Naive thymus-derived CD4-positive, alpha-beta T cell (primary cell): Measurements from ENCODE around the gene DTNB. TPM values are rescaled to one million over a fixed set of nuclear protein-coding genes. Genes with fewer than 3 reads are reported as not detected.
"Not testable (repeated sequence)": the region's sequence is repeated elsewhere in the genome, so short reads cannot be mapped to it uniquely, and the experiment has no call there.

Experiments used
- ATAC-seq: fragments of 150-1000 bp; cut with Tn5 transposase; 2 replicates; pipeline ENCODE4 v1.10.0; 2021; ENCODE audit warnings: mild to moderate bottlenecking, moderate library complexity
- CTCF ChIA-PET: fragments of 350-600 bp; sonication (Branson Sonifier 250); formaldehyde crosslinking; loops from one replicate; lab custom pipeline; 2021; ENCODE audit warnings: antibody characterized with exemption; lab: Charles Lee
- POLR2A ChIA-PET: fragments of 350-600 bp; sonication (Branson Sonifier 250); formaldehyde crosslinking; loops from one replicate; lab custom pipeline; 2021; ENCODE audit warnings: antibody characterized with exemption, inconsistent platforms; lab: Charles Lee
- DNase-seq, 9 donors: peaks; one replicate each; pipeline versions ENCODE4 v3.0.0 to v3.0.0-alpha.2; 2020 to 2022; ENCODE audit warnings: mixed read lengths in 1 of 9
- H3K27ac ChIP-seq: one replicate; pipeline ENCODE4 v1.7.0; 2013; ENCODE audit warnings: mild to moderate bottlenecking, low read depth, low read length, moderate library complexity
- H3K27me3 ChIP-seq, 2 donors: one replicate each; pipeline ENCODE4 v1.7.0; 2013; ENCODE audit warnings: low read length in 2 of 2, mild to moderate bottlenecking in 2 of 2, moderate library complexity in 2 of 2; ENCODE audit not compliant: control insufficient read depth in 2 of 2, insufficient read depth in 2 of 2
- H3K36me3 ChIP-seq, 3 experiments: 1 replicate in 2 of 3; 2 replicates in 1 of 3; pipeline ENCODE4 v1.7.0; 2013; ENCODE audit warnings: low read length in 3 of 3, mild to moderate bottlenecking in 3 of 3, moderate library complexity in 1 of 3; ENCODE audit not compliant: insufficient read depth in 3 of 3, control insufficient read depth in 2 of 3
- H3K4me1 ChIP-seq, 2 donors: one replicate each; pipeline ENCODE4 v1.7.0; 2013; ENCODE audit warnings: low read length in 2 of 2, mild to moderate bottlenecking in 2 of 2, moderate library complexity in 1 of 2; ENCODE audit not compliant: control insufficient read depth in 2 of 2, insufficient read depth in 2 of 2
- H3K4me3 ChIP-seq: 2 replicates; pipeline ENCODE4 v1.7.0; 2013; ENCODE audit warnings: mild to moderate bottlenecking, low read length
- H3K9me3 ChIP-seq, 3 experiments: 1 replicate in 2 of 3; 2 replicates in 1 of 3; pipeline ENCODE4 v1.7.0; 2013; ENCODE audit warnings: low read length in 3 of 3; ENCODE audit not compliant: control insufficient read depth in 2 of 3
- H3K27ac Mint-ChIP-seq, 9 donors: one replicate each; pipeline ENCODE4 v1.8.0; 2020 to 2022; ENCODE audit warnings: mixed read lengths in 9 of 9, mild to moderate bottlenecking in 8 of 9, moderate library complexity in 5 of 9, inconsistent platforms in 2 of 9
- H3K27me3 Mint-ChIP-seq, 5 donors: one replicate each; pipeline ENCODE4 v1.8.0; 2021 to 2022; ENCODE audit warnings: mixed read lengths in 5 of 5, mild to moderate bottlenecking in 1 of 5
- H3K36me3 Mint-ChIP-seq, 5 donors: one replicate each; pipeline ENCODE4 v1.8.0; 2020 to 2022; ENCODE audit warnings: mixed read lengths in 5 of 5, mild to moderate bottlenecking in 3 of 5, inconsistent platforms in 1 of 5
- H3K4me1 Mint-ChIP-seq, 7 donors: one replicate each; pipeline ENCODE4 v1.8.0; 2020 to 2022; ENCODE audit warnings: mixed read lengths in 7 of 7, mild to moderate bottlenecking in 3 of 7, inconsistent platforms in 1 of 7
- H3K4me3 Mint-ChIP-seq, 10 donors: one replicate each; pipeline ENCODE4 v1.8.0; 2020 to 2022; ENCODE audit warnings: mild to moderate bottlenecking in 10 of 10, mixed read lengths in 10 of 10, moderate library complexity in 6 of 10, inconsistent platforms in 2 of 10
- H3K9me3 Mint-ChIP-seq, 11 donors: one replicate each; pipeline ENCODE4 v1.8.0; 2020 to 2022; ENCODE audit warnings: mixed read lengths in 11 of 11, mild to moderate bottlenecking in 4 of 11, inconsistent platforms in 1 of 11, moderate library complexity in 1 of 11
- intact Hi-C, 2 donors: fragments of 100-400 bp; cut with micrococcal nuclease; formaldehyde crosslinking; loops; one replicate each; pipeline ENCODE4 v1.15.1; 2023
- polyA plus RNA-seq, 2 donors: library from polyadenylated mRNA; unstranded; fragments of 300-500 nt; fragmentation: Illumina TruSeq; gene quantifications; one replicate each; pipeline ENCODE4 v1.2.3, GENCODE V29; 2021
- total RNA-seq, 6 experiments: library from RNA in 5 of 6; stranded (reverse) in 5 of 6; gene quantifications; 1 replicate in 5 of 6; 2 replicates in 1 of 6; pipeline ENCODE4 v1.2.3 and lab custom pipeline; 2021 to 2026

Gene DTNB
- total and polyA plus RNA-seq, 7 experiments from 2014 or later: 17.0 to 56.2 (median 33.1) TPM

DNA sequence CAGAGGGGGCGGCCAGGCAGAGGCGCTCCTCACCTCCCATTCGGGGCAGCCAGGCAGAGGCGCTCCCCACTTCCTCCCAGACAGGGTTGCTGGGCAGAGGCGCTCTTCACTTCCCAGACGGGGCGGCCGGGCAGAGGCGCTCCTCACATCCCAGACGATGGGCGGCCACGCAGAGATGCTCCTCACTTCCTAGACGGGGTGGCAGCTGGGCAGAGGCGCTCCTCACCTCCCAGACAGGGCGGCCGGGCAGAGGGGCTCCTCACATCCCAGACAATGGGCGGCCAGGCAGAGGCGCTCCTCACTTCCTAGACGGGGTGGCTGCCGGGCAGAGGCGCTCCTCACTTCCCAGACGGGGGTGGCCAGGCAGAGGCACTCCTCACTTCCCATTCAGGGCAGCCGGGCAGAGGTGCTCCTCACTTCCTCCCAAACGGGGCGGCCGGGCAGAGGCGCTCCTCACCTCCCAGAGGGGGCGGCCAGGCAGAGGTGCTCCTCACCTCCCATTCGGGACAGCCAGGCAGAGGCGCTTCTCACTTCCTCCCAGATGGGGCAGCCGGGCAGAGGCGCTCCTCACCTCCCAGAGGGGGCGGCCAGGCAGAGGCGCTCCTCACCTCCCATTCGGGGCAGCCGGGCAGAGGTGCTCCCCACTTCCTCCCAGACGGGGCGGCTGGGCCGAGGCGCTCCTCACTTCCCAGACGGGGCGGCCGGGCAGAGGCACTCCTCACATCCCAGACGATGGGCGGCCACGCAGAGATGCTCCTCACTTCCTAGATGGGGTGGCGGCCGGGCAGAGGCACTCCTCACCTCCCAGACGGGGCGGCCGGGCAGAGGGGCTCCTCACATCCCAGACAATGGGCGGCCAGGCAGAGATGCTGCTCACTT is 137.7 kb downstream of the DTNB start:
- DNase-seq, H3K4me1 ChIP-seq, ATAC-seq, H3K4me3 Mint-ChIP-seq, H3K27ac Mint-ChIP-seq, H3K27me3 Mint-ChIP-seq, intact Hi-C loops, H3K9me3 ChIP-seq, H3K36me3 ChIP-seq, H3K4me3 ChIP-seq, H3K27me3 ChIP-seq, CTCF ChIA-PET, POLR2A ChIA-PET, H3K9me3 Mint-ChIP-seq, H3K27ac ChIP-seq: not testable (repeated sequence)
- H3K36me3 Mint-ChIP-seq: peaks cover 0 to 21% (median 12%) of the 10 kb centered on the region in 5 donors
- H3K4me1 Mint-ChIP-seq: peaks cover 0 to 10% (median 5%) of the 10 kb centered on the region in 7 donors

DNA sequence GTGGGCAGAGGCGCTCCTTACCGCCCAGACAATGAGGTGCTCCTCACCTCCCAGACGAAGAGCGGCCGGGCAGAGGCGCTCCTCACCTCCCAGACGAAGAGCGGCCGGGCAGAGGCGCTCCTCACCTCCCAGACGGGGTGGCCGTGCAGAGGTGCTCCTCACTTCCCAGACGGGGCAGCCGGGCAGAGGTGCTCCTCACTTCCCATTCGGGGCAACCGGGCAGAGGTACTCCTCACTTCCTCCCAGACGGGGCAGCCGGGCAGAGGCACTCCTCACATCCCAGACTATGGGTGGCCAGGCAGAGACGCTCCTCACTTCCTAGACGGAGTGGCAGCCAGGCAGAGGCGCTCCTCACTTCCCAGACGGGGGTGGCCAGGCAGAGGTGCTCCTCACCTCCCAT is 138.4 kb downstream of the DTNB start:
- not testable (repeated sequence) for H3K27ac Mint-ChIP-seq, ATAC-seq

DNA sequence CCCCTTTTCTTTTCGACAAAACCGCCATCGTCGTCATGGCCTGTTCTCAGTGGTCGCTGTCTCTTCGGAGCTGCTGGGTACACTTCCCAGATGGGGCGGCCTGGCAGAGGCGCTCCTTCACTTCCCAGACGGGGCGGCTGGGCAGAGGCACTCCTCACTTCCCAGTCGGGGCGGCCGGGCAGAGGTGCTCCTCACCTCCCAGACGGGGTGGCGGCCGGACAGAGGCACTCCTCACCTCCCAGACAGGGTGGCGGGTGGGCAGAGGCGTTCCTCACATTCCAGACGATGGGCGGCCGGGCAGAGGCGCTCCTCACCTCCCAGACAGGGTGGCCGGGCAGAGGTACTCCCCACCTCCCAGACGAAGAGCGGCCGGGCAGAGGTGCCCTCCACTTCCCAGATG is 138.9 kb downstream of the DTNB start:
- H3K4me1 ChIP-seq: no peaks in the 10 kb centered on the region
- H3K36me3 ChIP-seq: peaks cover 0 to 6% (median 0%) of the 10 kb centered on the region in 3 experiments
- POLR2A ChIA-PET: no interaction called here
- CTCF ChIA-PET: no interaction called here
- no peak overlapping the region for H3K27ac ChIP-seq
- DNase-seq: no peak
- peaks cover 0 to 25% (median 16%) of the 10 kb centered on the region in 5 donors for H3K36me3 Mint-ChIP-seq
- H3K27me3 Mint-ChIP-seq: no peaks in the 10 kb centered on the region
- no peak for ATAC-seq
- H3K4me3 ChIP-seq: no peak overlapping the region
- no peaks in the 10 kb centered on the region for H3K9me3 Mint-ChIP-seq
- no peak overlapping the region for H3K4me3 Mint-ChIP-seq
- no peaks in the 10 kb centered on the region for H3K9me3 ChIP-seq
- intact Hi-C loops: no loop called here
- H3K4me1 Mint-ChIP-seq: peaks cover 0 to 10% (median 5%) of the 10 kb centered on the region in 7 donors
- H3K27me3 ChIP-seq: no peaks in the 10 kb centered on the region
- no peak overlapping the region for H3K27ac Mint-ChIP-seq

More for the DNA sequence above, 138.4 kb downstream of the DTNB start:
- CTCF ChIA-PET, H3K4me3 Mint-ChIP-seq, H3K36me3 ChIP-seq, intact Hi-C loops, DNase-seq, H3K27me3 Mint-ChIP-seq, H3K9me3 Mint-ChIP-seq, H3K4me1 ChIP-seq, H3K9me3 ChIP-seq, H3K4me3 ChIP-seq, H3K27ac ChIP-seq, H3K27me3 ChIP-seq, POLR2A ChIA-PET: not testable (repeated sequence)
- Mint-ChIP-seq H3K36me3 (peaks cover 0 to 21% (median 12%) of the 10 kb centered on the region in 5 donors), H3K4me1 (peaks cover 0 to 10% (median 5%) of the 10 kb centered on the region in 7 donors)

DNA sequence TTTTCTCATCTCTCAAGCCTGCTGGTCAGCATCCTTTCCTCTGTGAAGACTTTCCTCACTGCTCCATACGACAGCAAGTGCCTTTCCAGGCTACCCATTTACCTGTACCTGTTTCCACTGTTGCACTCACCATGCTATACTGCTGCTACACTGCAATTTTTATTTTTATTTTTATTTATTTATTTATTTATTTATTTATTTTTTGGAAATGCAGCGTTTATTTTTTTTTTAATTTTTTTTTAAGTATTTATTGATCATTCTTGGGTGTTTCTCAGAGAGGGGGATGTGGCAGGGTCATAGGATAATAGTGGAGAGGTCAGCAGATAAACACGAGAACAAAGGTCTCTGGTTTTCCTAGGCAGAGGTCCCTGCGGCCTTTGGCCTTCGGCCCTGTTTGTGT is 139.6 kb downstream of the DTNB start:
- POLR2A ChIA-PET, H3K27ac ChIP-seq, ATAC-seq, H3K9me3 Mint-ChIP-seq, H3K36me3 ChIP-seq, H3K27me3 ChIP-seq, CTCF ChIA-PET, DNase-seq, H3K4me1 ChIP-seq, H3K4me3 Mint-ChIP-seq, intact Hi-C loops, H3K9me3 ChIP-seq, H3K4me3 ChIP-seq, H3K27ac Mint-ChIP-seq, H3K27me3 Mint-ChIP-seq: not testable (repeated sequence)
- peaks cover 0 to 31% (median 23%) of the 10 kb centered on the region in 5 donors for H3K36me3 Mint-ChIP-seq
- peaks cover 0 to 10% (median 5%) of the 10 kb centered on the region in 7 donors for H3K4me1 Mint-ChIP-seq

DNA sequence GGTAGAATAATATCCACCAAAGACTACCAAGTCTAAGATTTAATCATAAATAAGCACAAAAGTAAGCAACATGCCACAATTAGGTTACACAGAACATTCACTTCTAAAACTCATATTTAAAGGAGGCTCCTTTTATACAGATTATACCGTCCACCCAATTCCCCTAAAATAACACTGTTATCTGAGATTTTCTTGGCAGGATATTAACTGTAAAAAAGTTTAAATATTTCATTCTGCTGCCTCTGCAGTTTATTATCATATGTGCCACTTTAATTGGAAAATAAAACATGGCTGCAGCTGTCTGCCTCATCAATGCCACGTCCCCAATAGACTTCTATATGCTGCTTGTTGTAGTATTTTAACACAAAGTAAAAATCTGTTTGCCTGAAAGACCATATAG is 140.9 kb downstream of the DTNB start:
- intact Hi-C loops: no loop called here
- Histone ChIP-seq H3K4me3 (no peak overlapping the region), H3K27me3 (no peaks in the 10 kb centered on the region), H3K36me3 (peaks cover 0 to 6% (median 0%) of the 10 kb centered on the region in 3 experiments), H3K4me1 (no peaks in the 10 kb centered on the region), H3K27ac (no peak overlapping the region), H3K9me3 (no peaks in the 10 kb centered on the region)
- Mint-ChIP-seq H3K4me1 (peaks cover 0 to 10% (median 5%) of the 10 kb centered on the region in 7 donors), H3K27ac (no peak overlapping the region), H3K27me3 (no peaks in the 10 kb centered on the region), H3K9me3 (no peaks in the 10 kb centered on the region), H3K36me3 (peaks cover 0 to 38% (median 25%) of the 10 kb centered on the region in 5 donors), H3K4me3 (no peak overlapping the region)
- ChIA-PET POLR2A (no interaction called here), CTCF (no interaction called here)
- DNase-seq: no peak
- no peak for ATAC-seq

DNA sequence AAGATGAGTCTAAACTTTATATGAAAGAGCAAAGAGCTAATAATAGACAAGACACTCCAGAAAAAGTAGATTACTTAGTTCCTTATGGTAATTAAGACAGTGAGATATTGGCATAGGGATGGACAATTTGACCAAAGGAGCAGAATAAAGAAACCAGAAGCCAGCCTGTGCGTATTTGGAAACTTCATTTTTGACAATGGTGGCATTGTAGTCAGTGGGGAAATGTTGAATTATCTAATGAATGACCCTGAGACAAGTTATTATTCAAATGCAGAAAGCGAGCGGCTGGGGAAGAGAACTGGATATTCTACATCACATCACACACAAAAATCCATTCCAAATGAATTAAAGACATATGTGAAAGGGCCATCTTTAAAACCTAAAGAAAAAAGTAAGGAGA is 144.3 kb downstream of the DTNB start:
- Histone ChIP-seq H3K27ac (no peak overlapping the region), H3K9me3 (no peaks in the 10 kb centered on the region), H3K27me3 (no peaks in the 10 kb centered on the region), H3K4me1 (no peaks in the 10 kb centered on the region), H3K4me3 (no peak overlapping the region), H3K36me3 (no peaks in the 10 kb centered on the region)
- Mint-ChIP-seq H3K4me1 (peaks cover 0 to 10% (median 5%) of the 10 kb centered on the region in 7 donors), H3K27ac (no peak overlapping the region), H3K9me3 (no peaks in the 10 kb centered on the region), H3K36me3 (peaks cover 0 to 28% (median 15%) of the 10 kb centered on the region in 5 donors), H3K27me3 (no peaks in the 10 kb centered on the region), H3K4me3 (no peak overlapping the region)
- ATAC-seq: no peak
- ChIA-PET CTCF (no interaction called here), POLR2A (no interaction called here)
- DNase-seq: no peak
- intact Hi-C loops: loop anchor here in 1 of 2 donors (10.0 kb wide), 1 partner anchor 334 kb away; no protein-coding TSS in a partner anchor
